ENCODE results near the gene OGN. TPM values are rescaled to one million over a fixed set of nuclear protein-coding genes. Genes with fewer than 3 reads are reported as not detected.

OGN gene
- total RNA-seq, 1 experiment from 2014 or later, result not detected

DNA sequence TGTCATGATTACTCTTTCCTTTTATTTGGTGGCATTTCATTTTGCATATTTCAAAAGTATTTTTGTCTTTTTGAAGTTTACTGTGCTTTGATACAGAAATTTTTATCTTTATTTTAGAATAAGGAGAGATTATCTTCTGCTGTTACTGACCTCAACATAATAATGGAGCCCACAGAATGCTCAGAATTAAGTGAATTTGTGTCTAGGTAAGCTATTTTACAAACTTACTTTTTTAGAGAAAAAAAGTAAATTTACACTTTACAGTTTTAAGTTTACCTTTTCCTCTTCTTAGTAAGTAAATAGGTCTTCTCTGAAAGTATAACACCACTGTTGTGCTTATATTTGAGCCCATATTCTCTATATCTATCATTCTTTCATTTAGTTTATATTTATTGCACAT lies 58.8 kb downstream of the OGN start:
- Histone ChIP-seq H3K9me3 (no peaks in the 10 kb centered on the region), H3K36me3 (ENCODE audit: control insufficient read depth, insufficient read depth, low read length) (no peaks in the 10 kb centered on the region), H3K27me3 (replicated peaks; ENCODE audit: control insufficient read depth, insufficient read depth, low read length) (no peaks in the 10 kb centered on the region), H3K4me3 (ENCODE audit: low read depth, low read length) (no peak overlapping the region), H3K4me1 (no peaks in the 10 kb centered on the region)
- DNase-seq, result no peak
- no peaks in the 10 kb centered on the region for H3K36me3 Mint-ChIP-seq (ENCODE audit: insufficient read depth, unreplicated experiment)
- POLR2A ChIA-PET, result no interaction called here
- H3K27me3 Mint-ChIP-seq (ENCODE audit: insufficient read depth, unreplicated experiment), result no peaks in the 10 kb centered on the region
- H3K4me1 Mint-ChIP-seq (ENCODE audit: low read depth, unreplicated experiment), result no peaks in the 10 kb centered on the region
- intact Hi-C loops (cut with micrococcal nuclease; ENCODE audit: unreplicated experiment), result no loop called here
- no peaks in the 10 kb centered on the region for H3K9me3 Mint-ChIP-seq (ENCODE audit: unreplicated experiment)
- CTCF ChIA-PET, result no interaction called here
- no peak overlapping the region for H3K4me3 Mint-ChIP-seq (ENCODE audit: unreplicated experiment)
- H3K27ac Mint-ChIP-seq (ENCODE audit: unreplicated experiment), result no peak overlapping the region
- BruUV-seq (replicated peaks), result no TSS peak
- TF ChIP-seq, protein P1, sequence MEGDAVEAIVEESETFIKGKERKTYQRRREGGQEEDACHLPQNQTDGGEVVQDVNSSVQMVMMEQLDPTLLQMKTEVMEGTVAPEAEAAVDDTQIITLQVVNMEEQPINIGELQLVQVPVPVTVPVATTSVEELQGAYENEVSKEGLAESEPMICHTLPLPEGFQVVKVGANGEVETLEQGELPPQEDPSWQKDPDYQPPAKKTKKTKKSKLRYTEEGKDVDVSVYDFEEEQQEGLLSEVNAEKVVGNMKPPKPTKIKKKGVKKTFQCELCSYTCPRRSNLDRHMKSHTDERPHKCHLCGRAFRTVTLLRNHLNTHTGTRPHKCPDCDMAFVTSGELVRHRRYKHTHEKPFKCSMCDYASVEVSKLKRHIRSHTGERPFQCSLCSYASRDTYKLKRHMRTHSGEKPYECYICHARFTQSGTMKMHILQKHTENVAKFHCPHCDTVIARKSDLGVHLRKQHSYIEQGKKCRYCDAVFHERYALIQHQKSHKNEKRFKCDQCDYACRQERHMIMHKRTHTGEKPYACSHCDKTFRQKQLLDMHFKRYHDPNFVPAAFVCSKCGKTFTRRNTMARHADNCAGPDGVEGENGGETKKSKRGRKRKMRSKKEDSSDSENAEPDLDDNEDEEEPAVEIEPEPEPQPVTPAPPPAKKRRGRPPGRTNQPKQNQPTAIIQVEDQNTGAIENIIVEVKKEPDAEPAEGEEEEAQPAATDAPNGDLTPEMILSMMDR (IDR thresholded peaks at IDR 0.05; ENCODE audit: insufficient read depth in 1 of 2, low read depth in 1 of 2, low read length in 1 of 2, severe bottlenecking in 1 of 2, unreplicated experiment in 1 of 2), result no peak

DNA sequence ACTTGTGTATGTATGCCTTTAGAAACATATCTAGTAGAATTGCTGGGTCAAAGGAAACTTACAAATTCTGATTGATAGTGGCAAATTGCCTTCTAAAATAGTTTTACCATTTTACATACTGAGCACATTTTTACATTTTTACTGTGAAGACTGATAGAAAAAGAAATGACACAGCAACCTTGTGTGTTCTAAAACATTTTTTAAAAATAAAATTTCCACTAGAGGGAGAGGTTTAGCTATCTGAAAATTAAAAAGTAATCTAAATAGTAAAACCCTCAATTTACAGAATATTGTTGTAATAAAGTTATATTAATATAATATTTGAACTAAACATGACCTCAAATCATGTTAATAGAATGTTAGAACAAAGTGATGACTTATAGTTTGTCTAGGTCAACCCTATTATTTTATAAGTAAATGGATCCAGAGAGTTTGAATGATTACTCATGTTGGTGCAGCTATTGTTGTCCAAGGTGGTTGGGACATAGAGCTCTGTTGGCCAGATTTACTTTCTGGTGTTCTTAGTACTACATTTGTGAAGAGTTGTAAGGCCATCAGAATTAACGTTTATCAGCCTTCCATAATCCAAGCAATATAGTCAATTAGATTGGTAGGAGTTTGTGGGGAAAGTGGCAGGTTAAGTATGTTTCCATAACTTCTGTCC lies 61.4 kb downstream of the OGN start:
- TF ChIP-seq, protein P1 (IDR thresholded peaks at IDR 0.05; ENCODE audit: insufficient read depth in 1 of 2, low read depth in 1 of 2, low read length in 1 of 2, severe bottlenecking in 1 of 2, unreplicated experiment in 1 of 2), result no peak
- CTCF ChIA-PET, result no interaction called here
- DNase-seq, result no peak
- Mint-ChIP-seq H3K4me1 (ENCODE audit: low read depth, unreplicated experiment) (no peaks in the 10 kb centered on the region), H3K9me3 (ENCODE audit: unreplicated experiment) (no peaks in the 10 kb centered on the region), H3K27me3 (ENCODE audit: insufficient read depth, unreplicated experiment) (no peaks in the 10 kb centered on the region), H3K36me3 (ENCODE audit: insufficient read depth, unreplicated experiment) (no peaks in the 10 kb centered on the region), H3K27ac (ENCODE audit: unreplicated experiment) (no peak overlapping the region), H3K4me3 (ENCODE audit: unreplicated experiment) (no peak overlapping the region)
- no TSS peak for BruUV-seq (replicated peaks)
- POLR2A ChIA-PET, result no interaction called here
- Histone ChIP-seq H3K4me1 (no peaks in the 10 kb centered on the region), H3K9me3 (no peaks in the 10 kb centered on the region), H3K27me3 (replicated peaks; ENCODE audit: control insufficient read depth, insufficient read depth, low read length) (no peaks in the 10 kb centered on the region), H3K4me3 (ENCODE audit: low read depth, low read length) (no peak overlapping the region), H3K36me3 (ENCODE audit: control insufficient read depth, insufficient read depth, low read length) (no peaks in the 10 kb centered on the region)
- intact Hi-C loops (cut with micrococcal nuclease; ENCODE audit: unreplicated experiment), result no loop called here

DNA sequence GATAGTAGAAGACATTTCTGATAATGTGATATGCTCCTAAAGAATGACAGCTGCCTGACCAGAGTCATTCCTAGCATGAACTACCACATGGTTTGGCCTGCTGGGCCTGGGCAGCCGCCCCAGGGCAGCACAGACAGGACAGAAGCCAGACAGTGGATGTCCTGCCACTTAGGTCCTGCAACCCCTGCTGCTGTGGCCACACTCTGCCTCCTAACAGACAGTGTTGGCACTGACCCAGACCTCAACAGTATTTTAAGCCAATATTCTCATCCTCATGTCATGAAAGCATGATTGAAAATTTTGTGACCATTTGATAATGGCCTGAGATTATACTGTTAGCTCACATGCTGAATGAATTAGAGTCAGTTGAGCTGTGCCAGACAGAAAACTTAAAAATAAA lies 62.8 kb downstream of the OGN start:
- no peaks in the 10 kb centered on the region for H3K36me3 ChIP-seq (ENCODE audit: control insufficient read depth, insufficient read depth, low read length)
- Mint-ChIP-seq H3K4me1 (ENCODE audit: low read depth, unreplicated experiment) (no peaks in the 10 kb centered on the region), H3K4me3 (ENCODE audit: unreplicated experiment) (no peak overlapping the region), H3K9me3 (ENCODE audit: unreplicated experiment) (no peaks in the 10 kb centered on the region), H3K27me3 (ENCODE audit: insufficient read depth, unreplicated experiment) (no peaks in the 10 kb centered on the region), H3K36me3 (ENCODE audit: insufficient read depth, unreplicated experiment) (no peaks in the 10 kb centered on the region), H3K27ac (ENCODE audit: unreplicated experiment) (no peak overlapping the region)
- intact Hi-C loops (cut with micrococcal nuclease; ENCODE audit: unreplicated experiment), result no loop called here
- CTCF ChIA-PET, result no interaction called here
- no peak overlapping the region for H3K4me3 ChIP-seq (ENCODE audit: low read depth, low read length)
- no peak for DNase-seq
- no peaks in the 10 kb centered on the region for H3K27me3 ChIP-seq (replicated peaks; ENCODE audit: control insufficient read depth, insufficient read depth, low read length)
- TF ChIP-seq, protein P1 (IDR thresholded peaks at IDR 0.05; ENCODE audit: insufficient read depth in 1 of 2, low read depth in 1 of 2, low read length in 1 of 2, severe bottlenecking in 1 of 2, unreplicated experiment in 1 of 2), result no peak
- BruUV-seq (replicated peaks), result no TSS peak
- POLR2A ChIA-PET, result no interaction called here
- no peaks in the 10 kb centered on the region for H3K4me1 ChIP-seq
- no peaks in the 10 kb centered on the region for H3K9me3 ChIP-seq

All from Caco-2 (cell line).